Fibroblast of gingiva (primary cell): ENCODE data around the gene PLSCR5.

Experiments
- DNase-seq: peaks from one replicate; pipeline ENCODE4 v3.0.0-alpha.2; 2011; ENCODE audit warnings: low read depth

Gene PLSCR5

DNA sequence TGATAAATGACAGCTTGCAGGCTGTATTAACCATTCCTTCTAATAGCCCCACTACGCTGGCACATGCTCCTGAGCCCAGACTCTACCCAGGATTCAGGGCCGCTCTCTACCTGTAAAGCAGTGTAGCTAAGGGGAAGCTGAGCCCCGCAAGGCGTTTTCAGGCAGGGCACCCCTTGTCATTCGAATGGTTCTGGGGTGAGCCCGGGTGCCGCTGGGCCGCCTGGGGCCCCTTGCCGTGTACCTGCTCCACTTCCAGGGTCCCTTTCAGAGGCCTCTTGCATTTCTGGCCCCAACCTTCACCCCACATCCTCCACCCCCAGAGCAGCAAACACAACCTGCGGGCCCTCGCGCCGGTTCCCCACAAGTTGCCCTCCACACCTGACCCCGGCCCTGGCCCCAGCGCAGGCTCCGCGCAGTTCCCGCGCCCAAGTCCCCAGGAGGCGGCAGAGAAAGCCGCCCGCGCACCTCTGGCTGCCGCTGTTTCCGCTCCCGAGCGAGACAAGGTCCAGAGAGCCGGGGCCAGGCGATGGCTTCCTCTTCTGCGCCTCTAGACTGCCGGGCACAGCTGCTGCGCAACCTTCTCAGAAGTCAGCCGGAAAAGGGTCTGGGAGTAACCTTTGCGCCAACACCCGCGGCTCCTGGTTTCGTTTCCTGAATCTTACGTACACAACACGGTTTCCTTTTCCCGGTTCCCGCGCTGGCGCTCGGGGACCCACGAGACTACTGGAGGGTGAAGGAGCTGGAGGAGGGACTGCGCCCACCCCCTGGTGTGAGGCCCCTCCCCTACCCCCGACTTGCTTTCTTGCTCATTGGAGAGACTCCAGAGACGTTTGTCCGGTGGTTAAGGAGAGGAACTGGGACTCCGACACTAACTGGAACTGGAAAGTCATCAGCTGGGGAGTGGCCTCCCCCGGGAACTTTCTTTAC lies 60.9 kb downstream of the PLSCR5 start, which contains the start of gene PLSCR1:
Gene PLSCR1, minus strand, starts transcription at position 606 of the 927 bp plus-strand sequence. CDS start 8,055 bp downstream, outside the sequence.
- DNase-seq: peak; percentile 98

GRCh38 chr3:146543461-146544001 lies 61.6 kb downstream of the PLSCR5 start:
- DNase-seq: peak; percentile 60

DNA sequence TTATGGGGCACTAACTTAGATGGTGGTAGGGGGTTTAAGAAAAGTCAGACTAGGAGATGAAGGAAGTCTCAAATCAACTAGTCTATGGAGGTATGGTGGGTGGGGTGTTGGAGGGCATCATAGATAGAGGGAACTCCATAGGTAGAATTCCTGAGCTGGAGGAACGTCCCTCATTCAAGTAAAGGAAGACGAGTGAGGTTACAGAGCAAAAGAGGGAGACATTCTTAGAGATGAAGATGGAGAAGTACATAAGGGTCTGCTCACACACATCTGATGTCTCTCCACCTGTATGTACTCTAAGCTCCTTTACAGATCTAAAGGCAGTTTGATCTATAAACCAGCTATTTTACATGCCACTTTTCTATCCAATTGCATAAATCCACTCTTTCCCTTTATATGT lies 62.2 kb downstream of the PLSCR5 start:
- DNase-seq: no peak

DNA sequence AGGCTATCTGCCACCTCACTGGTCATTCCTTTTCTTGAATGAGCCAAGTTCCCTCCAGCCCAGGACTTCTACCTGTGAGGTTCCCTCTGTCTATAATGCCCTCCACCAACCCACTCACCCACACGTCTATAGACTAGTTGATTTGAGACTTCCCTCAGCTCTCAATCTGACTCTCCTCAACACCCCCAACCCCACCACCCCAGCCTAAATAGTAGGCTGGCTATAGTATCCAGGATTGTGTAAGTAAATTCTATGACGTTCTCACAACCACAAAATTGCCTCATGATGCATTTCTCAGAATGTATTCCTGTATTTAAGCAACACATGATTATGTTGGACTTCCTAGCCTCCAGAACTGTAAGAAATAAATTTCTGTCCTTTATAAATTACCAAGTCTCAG lies 63.0 kb downstream of the PLSCR5 start:
- DNase-seq: peak; percentile 74

GRCh38 chr3:146540978-146541377 lies 64.2 kb downstream of the PLSCR5 start:
- no peak for DNase-seq

DNA sequence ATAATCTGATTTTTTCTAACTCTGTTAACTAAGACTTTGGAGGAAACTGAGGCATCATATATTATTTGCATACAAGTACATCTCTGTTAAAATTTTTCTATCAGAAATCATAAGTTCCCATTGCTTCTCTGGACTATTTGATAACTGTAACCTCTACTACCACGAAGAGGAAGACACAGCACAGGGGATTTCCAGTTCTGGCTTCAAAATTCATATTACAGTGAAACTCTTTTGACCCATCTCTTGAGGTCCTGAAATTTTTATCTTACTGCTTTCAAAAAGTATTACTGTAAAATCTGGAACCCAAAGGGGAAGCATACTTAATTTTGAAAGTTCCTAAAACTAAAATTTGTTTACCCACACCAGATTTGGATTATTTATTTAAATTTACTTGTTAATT lies 64.9 kb downstream of the PLSCR5 start:
- DNase-seq: no peak

DNA sequence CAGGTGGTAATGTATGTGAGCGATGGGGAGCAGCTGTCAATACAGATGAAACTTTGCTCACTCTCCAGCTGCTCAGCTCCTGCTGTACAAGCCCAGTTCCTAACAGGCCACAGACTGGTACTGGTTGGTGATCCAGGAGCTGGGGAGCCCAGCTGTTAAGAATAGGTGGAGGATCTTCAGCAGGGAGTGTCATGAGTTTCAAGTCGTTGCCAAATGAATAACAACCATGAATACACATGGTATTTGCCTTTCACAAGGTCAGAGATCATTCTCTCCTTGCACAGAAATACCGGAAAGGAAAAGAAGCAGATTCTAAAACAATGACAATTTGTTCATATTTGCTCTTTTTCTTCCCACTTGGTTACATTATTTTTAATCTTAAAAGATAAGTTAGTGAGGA lies 65.8 kb downstream of the PLSCR5 start:
- DNase-seq: no peak

GRCh38 chr3:146537603-146538002 lies 67.5 kb downstream of the PLSCR5 start:
- no peak for DNase-seq

GRCh38 chr3:146536681-146537080 lies 68.5 kb downstream of the PLSCR5 start:
- peak; percentile 70 for DNase-seq
